Esophagus muscularis mucosa (tissue), 4 donors: ENCODE measurements around the gene TEX48. TPM values are rescaled to one million over a fixed set of nuclear protein-coding genes. Genes with fewer than 3 reads are reported as not detected.

ENCODE experiments used
- DNase-seq: peaks from one replicate; pipeline ENCODE4 v3.0.0-alpha.2; 2017; ENCODE audit errors: extremely low spot score
- H3K27ac ChIP-seq, 4 donors: fragments of 200-600 bp; sonication (generic); replicated peaks in 1 of 4; 1 replicate in 3 of 4; 2 replicates in 1 of 4; pipeline ENCODE4 v1.5.1; 2016 to 2019; ENCODE audit warnings: mild to moderate bottlenecking in 1 of 4
- H3K27me3 ChIP-seq, 4 donors: fragments of 200-600 bp; sonication (generic); one replicate each; pipeline versions ENCODE4 v1.5.1 to v1.6.0; 2016 to 2019
- H3K36me3 ChIP-seq, 4 donors: fragments of 200-600 bp; sonication (generic); one replicate each; pipeline ENCODE4 v1.5.1; 2016 to 2019
- H3K4me1 ChIP-seq, 4 donors: fragments of 200-600 bp; sonication (generic); one replicate each; pipeline ENCODE4 v1.5.1; 2016 to 2019
- H3K4me3 ChIP-seq, 4 donors: fragments of 200-600 bp; sonication (generic); 1 replicate in 2 of 4; 2 replicates in 2 of 4; pipeline ENCODE4 v1.5.1; 2016 to 2019; ENCODE audit warnings: mild to moderate bottlenecking in 4 of 4, moderate library complexity in 1 of 4
- H3K9me3 ChIP-seq, 4 donors: fragments of 200-600 bp; sonication (generic); 1 replicate in 3 of 4; 2 replicates in 1 of 4; pipeline ENCODE4 v1.5.1; 2016 to 2019
- EP300 ChIP-seq: sonication (generic); formaldehyde crosslinking; IDR thresholded peaks from one replicate; pipeline ENCODE4 v1.6.1; 2017; ENCODE audit warnings: antibody characterized with exemption
- POLR2A ChIP-seq: fragments of 450-650 bp; IDR thresholded peaks from one replicate; pipeline ENCODE4 v1.6.1; 2017; ENCODE audit warnings: antibody characterized with exemption, moderate library complexity, mild to moderate bottlenecking, low read depth
- POLR2AphosphoS5 ChIP-seq, 2 donors: sonication (generic); formaldehyde crosslinking; IDR thresholded peaks; one replicate each; pipeline ENCODE4 v1.6.1; 2017; ENCODE audit warnings: antibody characterized with exemption in 2 of 2
- WGBS: methylation state at CpG from one replicate; pipeline ENCODE4 v1.1.5; 2018; 5-methylcytosine and 5-hydroxymethylcytosine counted together
- intact Hi-C: fragments of 100-400 bp; cut with DNase I; formaldehyde crosslinking; loops from one replicate; pipeline ENCODE4 v1.15.1; 2023
- total RNA-seq, 4 donors: library from RNA; depleted of rRNA; stranded (reverse); fragments of >200 nt; gene quantifications; one replicate each; pipeline versions ENCODE4 v1.1.0 to v1.2.1, GENCODE V29; 2016
- TF ChIP-seq, protein P1 (sequence below), 3 experiments: fragments of 200-600 bp in 2 of 3; fragments of 450-650 bp in 1 of 3; sonication (generic) in 2 of 3; IDR thresholded peaks; one replicate each; pipeline ENCODE4 v1.5.1; 2017 to 2019; ENCODE audit warnings: antibody characterized with exemption in 3 of 3, mild to moderate bottlenecking in 2 of 3, moderate library complexity in 1 of 3

The TEX48 gene
- total RNA-seq, 4 donors from 2014 or later = not detected

- 95% methylated on average over 3 of the region's 3 CpGs for WGBS
- Histone ChIP-seq H3K27me3 (no peaks in the 10 kb centered on the region), H3K9me3 (no peaks in the 10 kb centered on the region), H3K4me3 (no peak overlapping the region), H3K4me1 (no peaks in the 10 kb centered on the region), H3K36me3 (no peaks in the 10 kb centered on the region), H3K27ac (no peak overlapping the region)
- no peak for DNase-seq
- TF ChIP-seq, protein P1, sequence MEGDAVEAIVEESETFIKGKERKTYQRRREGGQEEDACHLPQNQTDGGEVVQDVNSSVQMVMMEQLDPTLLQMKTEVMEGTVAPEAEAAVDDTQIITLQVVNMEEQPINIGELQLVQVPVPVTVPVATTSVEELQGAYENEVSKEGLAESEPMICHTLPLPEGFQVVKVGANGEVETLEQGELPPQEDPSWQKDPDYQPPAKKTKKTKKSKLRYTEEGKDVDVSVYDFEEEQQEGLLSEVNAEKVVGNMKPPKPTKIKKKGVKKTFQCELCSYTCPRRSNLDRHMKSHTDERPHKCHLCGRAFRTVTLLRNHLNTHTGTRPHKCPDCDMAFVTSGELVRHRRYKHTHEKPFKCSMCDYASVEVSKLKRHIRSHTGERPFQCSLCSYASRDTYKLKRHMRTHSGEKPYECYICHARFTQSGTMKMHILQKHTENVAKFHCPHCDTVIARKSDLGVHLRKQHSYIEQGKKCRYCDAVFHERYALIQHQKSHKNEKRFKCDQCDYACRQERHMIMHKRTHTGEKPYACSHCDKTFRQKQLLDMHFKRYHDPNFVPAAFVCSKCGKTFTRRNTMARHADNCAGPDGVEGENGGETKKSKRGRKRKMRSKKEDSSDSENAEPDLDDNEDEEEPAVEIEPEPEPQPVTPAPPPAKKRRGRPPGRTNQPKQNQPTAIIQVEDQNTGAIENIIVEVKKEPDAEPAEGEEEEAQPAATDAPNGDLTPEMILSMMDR (IDR thresholded peaks at IDR 0.05) = no peak
- TF ChIP-seq POLR2AphosphoS5 (IDR thresholded peaks at IDR 0.05) (no peak), EP300 (no peak), POLR2A (no peak)
- intact Hi-C loops = loop anchor here (10.0 kb wide), 1 partner anchor 226 kb away; no protein-coding TSS in a partner anchor
Observed at GRCh38 chr9:114688909-114689610, 7.1 kb upstream of the TEX48 start.

DNA sequence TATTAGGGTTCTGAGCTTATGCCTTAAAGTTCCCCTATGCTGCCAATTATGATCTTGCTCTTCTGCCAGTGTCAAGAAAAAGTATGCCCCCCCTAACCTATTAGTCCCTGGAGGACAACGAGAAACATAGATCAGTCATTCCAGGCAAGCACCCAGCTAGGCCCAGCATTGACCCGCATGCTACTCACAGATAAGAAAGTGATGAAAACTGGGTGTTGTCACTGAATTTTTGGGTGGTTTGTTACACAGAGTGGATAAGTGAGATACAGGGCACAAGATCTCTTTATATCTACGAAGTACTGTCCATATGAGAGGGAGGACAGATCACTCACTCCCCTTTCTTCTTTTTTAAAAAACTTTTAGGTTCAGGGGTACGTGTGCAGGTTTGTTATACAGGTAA lies 6.4 kb upstream of the TEX48 start:
- WGBS = 78% methylated on average over 4 of the region's 4 CpGs
- TF ChIP-seq, protein P1 (IDR thresholded peaks at IDR 0.05) = no peak
- TF ChIP-seq POLR2A = no peak
- no peak for TF ChIP-seq EP300
- TF ChIP-seq POLR2AphosphoS5 (IDR thresholded peaks at IDR 0.05) = no peak
- H3K27ac ChIP-seq = no peak overlapping the region
- no peak overlapping the region for H3K4me3 ChIP-seq
- no peak for DNase-seq
- no peaks in the 10 kb centered on the region for H3K9me3 ChIP-seq
- intact Hi-C loops = loop anchor here (10.0 kb wide), 1 partner anchor 226 kb away; no protein-coding TSS in a partner anchor
- no peaks in the 10 kb centered on the region for H3K4me1 ChIP-seq
- H3K27me3 ChIP-seq = no peaks in the 10 kb centered on the region
- no peaks in the 10 kb centered on the region for H3K36me3 ChIP-seq

DNA sequence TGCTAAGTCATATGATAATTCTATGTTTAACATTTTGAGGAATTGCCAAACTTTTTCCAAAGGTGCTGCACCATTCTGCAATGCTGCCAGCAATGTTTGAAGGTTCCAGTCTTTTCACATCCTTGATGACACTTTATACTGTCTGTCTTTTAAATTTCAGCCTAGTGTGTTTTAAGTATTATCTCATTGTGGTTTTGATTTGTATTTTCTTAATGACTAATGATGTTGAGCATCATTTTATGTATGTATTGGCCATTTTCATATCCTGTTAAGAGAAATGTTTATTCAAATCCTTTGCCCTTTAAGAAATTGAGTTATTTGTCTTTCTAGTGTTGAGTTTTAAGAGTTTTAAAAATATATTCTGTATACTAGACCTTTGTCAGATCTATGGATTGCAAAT lies 5.0 kb upstream of the TEX48 start:
- intact Hi-C loops = loop anchor here (10.0 kb wide), 1 partner anchor 228 kb away; no protein-coding TSS in a partner anchor
- Histone ChIP-seq H3K27me3 (no peaks in the 10 kb centered on the region), H3K36me3 (no peaks in the 10 kb centered on the region), H3K9me3 (no peaks in the 10 kb centered on the region), H3K4me3 (no peak overlapping the region), H3K4me1 (no peaks in the 10 kb centered on the region), H3K27ac (no peak overlapping the region)
- no peak for TF ChIP-seq POLR2AphosphoS5 (IDR thresholded peaks at IDR 0.05)
- TF ChIP-seq, protein P1 (IDR thresholded peaks at IDR 0.05) = no peak
- TF ChIP-seq EP300 = no peak
- TF ChIP-seq POLR2A = no peak
- DNase-seq = no peak

DNA sequence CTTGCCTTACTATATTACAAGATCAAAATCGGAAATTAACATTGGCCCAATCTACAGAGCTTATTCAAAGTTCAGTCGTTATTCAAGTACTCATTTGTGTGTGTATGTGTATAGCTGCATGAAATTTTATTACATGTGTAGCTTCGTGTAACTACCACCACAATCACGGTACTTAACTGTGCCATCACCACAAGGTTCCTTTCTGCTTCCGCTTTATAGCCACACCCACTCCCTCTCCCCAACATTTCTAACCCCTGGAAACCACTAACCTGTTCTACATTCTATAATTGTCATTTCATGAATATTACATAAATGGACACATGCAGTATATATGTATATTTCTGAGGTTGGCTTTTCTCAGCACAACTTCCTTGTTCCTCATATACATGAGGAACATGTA lies 4.0 kb upstream of the TEX48 start:
- Histone ChIP-seq H3K36me3 (no peaks in the 10 kb centered on the region), H3K27ac (no peak overlapping the region), H3K4me1 (no peaks in the 10 kb centered on the region), H3K4me3 (no peak overlapping the region), H3K27me3 (no peaks in the 10 kb centered on the region), H3K9me3 (no peaks in the 10 kb centered on the region)
- 81% methylated on average over 5 of the region's 5 CpGs for WGBS
- TF ChIP-seq POLR2AphosphoS5 (IDR thresholded peaks at IDR 0.05) = no peak
- intact Hi-C loops = loop anchor here (10.0 kb wide), 1 partner anchor 229 kb away; no protein-coding TSS in a partner anchor
- DNase-seq = no peak

GRCh38 chr9:114684036-114684435 lies 2.0 kb upstream of the TEX48 start:
- no peak for TF ChIP-seq POLR2AphosphoS5 (IDR thresholded peaks at IDR 0.05)
- TF ChIP-seq, protein P1 (IDR thresholded peaks at IDR 0.05) = no peak
- H3K36me3 ChIP-seq = no peaks in the 10 kb centered on the region
- DNase-seq = no peak
- H3K27me3 ChIP-seq = no peaks in the 10 kb centered on the region
- H3K9me3 ChIP-seq = no peaks in the 10 kb centered on the region
- WGBS = 82% methylated on average over 6 of the region's 6 CpGs
- no peaks in the 10 kb centered on the region for H3K4me1 ChIP-seq
- intact Hi-C loops = loop anchor here (5.0 to 10.0 kb wide), 3 partner anchors 231 to 838 kb away; no protein-coding TSS in a partner anchor
- H3K27ac ChIP-seq = no peak overlapping the region
- H3K4me3 ChIP-seq = no peak overlapping the region
